Activated naive CD4-positive, alpha-beta T cell treated with anti-CD3 and anti-CD28 coated beads, Interleukin-2, amount 50 U/mL, for 72 hours (primary cell): ENCODE data around the gene NDOR1. TPM values are rescaled to one million over a fixed set of nuclear protein-coding genes. Genes with fewer than 3 reads are reported as not detected.

Experiments
- ATAC-seq, 2 donors: fragments of 150-1000 bp; cut with Tn5 transposase; 2 replicates each; pipeline ENCODE4 v1.10.0; 2021; ENCODE audit warnings: mild to moderate bottlenecking in 2 of 2, moderate library complexity in 2 of 2
- DNase-seq, 2 donors: peaks; one replicate each; pipeline ENCODE4 v3.0.0; 2021 to 2022; ENCODE audit warnings: low spot score in 2 of 2
- H3K27ac Mint-ChIP-seq, 2 donors: one replicate each; pipeline ENCODE4 v1.8.0; 2022; ENCODE audit warnings: mild to moderate bottlenecking in 2 of 2, mixed read lengths in 2 of 2
- H3K36me3 Mint-ChIP-seq, 2 donors: one replicate each; pipeline ENCODE4 v1.8.0; 2022; ENCODE audit warnings: mixed read lengths in 2 of 2
- H3K9me3 Mint-ChIP-seq, 2 donors: one replicate each; pipeline ENCODE4 v1.8.0; 2022; ENCODE audit warnings: mixed read lengths in 2 of 2
- total RNA-seq, 2 donors: library from RNA; stranded (reverse); gene quantifications; one replicate each; pipeline ENCODE4 v1.2.3, GENCODE V29; 2022

The NDOR1 gene
- total RNA-seq, 2 donors from 2014 or later: 31.7 to 48.5 TPM

- no peak overlapping the region for H3K27ac Mint-ChIP-seq
- no peaks in the 10 kb centered on the region for H3K9me3 Mint-ChIP-seq
- no peaks in the 10 kb centered on the region for H3K36me3 Mint-ChIP-seq
- DNase-seq (no peak), ATAC-seq (no peak)
Observed at GRCh38 chr9:137220317-137221094, 15.0 kb downstream of the NDOR1 start.

- Mint-ChIP-seq H3K9me3 (no peaks in the 10 kb centered on the region), H3K27ac (no peak overlapping the region), H3K36me3 (no peaks in the 10 kb centered on the region)
- ATAC-seq: no peak
- no peak for DNase-seq
Observed at GRCh38 chr9:137221095-137221505, 15.6 kb downstream of the NDOR1 start.

- ATAC-seq (no peak), DNase-seq (no peak)
- Mint-ChIP-seq H3K36me3 (no peaks in the 10 kb centered on the region), H3K9me3 (no peaks in the 10 kb centered on the region), H3K27ac (no peak overlapping the region)
Observed at GRCh38 chr9:137221506-137222111, 16.1 kb downstream of the NDOR1 start.

DNA sequence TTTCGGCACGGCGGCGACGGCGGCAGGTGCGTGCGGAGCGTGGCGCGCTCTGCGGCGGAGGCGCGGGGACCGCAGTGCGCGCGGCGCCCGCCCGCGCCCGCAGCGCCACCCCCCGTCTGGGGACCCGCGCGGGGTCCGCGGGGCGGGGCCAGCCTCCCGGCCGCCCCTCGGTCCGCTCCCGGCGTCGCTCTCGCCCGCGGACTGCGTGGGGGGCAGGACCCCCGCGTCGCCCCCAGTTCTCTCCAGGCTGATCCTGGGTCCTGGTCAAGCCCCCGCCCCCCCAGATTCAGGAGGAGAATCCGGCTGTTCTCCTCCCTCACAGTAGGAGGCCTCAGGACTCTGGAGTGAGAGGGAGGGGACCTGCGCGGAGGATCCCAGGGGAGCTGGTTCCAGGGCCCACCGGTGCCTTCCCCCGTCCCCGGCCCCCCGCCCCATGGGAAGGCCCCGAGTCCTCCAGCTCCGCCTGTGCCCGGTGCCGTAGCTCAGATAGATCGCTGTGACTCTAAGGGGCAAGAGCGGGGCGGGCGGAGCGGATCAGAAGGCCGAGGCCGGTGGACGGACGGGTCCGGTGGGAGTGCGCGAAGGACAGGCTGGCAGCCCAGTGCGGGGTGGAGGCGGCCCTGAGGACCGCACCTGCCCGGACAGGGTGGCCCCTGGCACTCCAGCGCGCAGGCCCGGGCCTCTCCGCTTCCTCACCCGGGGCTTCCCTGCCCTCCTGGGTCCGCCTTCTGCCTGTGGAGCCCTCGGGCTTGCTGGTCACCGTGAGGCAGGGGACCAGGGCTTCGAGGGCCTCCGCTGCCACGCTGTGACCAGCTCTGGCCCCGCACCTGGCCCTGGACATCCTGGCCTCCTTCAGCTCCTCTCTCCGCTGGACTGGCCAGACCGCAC, 16.9 kb downstream of the NDOR1 start, which contains the start of gene RNF208:
RNF208 (minus strand) TSS at position 51 of the 888 bp plus-strand sequence. CDS start 1,028 bp downstream, outside the sequence.
- no peaks in the 10 kb centered on the region for H3K9me3 Mint-ChIP-seq
- H3K36me3 Mint-ChIP-seq: no peaks in the 10 kb centered on the region
- DNase-seq (no peak), ATAC-seq (peak in 1 of 2 donors; percentile 7)
- peak within 1 kb of the TSS; percentile 36 to 57 for H3K27ac Mint-ChIP-seq

DNA sequence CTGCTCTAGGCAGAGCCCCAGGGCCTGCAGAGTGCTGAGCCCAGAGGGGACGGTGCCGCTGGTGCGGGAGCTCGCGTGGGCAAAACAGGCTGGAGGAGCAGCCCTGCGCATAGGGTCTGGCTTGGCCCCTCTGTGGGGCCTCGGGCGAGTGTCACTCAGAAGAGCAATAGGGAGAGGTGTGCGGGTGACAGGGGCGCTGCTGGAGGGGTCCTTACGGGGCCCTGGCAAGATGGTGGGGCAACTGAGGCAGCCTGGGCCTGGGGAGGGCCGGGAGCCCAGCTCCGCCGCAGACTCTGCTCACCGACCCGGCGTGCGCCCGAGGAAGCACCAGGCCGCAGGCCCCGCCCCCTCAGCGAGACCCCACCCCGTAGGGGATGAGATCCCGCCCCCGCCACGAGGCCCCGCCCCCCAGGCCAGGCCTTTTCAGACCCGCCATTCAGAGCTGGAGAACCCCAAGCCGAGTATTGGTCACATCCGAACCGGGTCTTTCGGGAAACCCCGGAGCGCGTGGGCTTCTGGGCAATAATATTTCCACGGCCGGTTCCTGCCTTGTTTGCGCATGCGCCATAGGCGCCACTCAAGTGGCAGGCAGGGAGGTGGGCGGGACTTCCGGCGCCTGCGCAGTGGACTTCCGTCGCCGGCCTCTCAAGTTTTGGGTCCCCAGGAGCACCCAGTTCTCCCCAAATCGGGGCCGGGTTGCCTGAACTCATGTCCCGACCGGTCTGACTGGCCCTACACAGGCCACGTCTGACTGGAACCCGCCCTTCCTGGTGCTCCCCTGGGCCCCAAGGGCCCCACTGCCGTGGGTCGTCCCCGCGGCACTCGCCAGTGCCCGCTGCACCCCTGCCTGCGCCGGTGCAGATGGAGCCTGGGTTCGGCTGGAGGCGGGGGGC, 17.8 kb downstream of the NDOR1 start:
- Mint-ChIP-seq H3K9me3 (no peaks in the 10 kb centered on the region), H3K27ac (peak overlapping the region; percentile 36 to 57)
- peak; percentile 84 to 89 for ATAC-seq

GRCh38 chr9:137224830-137225694, 19.6 kb downstream of the NDOR1 start, which contains the start of gene CYSRT1:
TSS of gene CYSRT1 (plus strand) at chr9:137225174. CDS start at chr9:137225622, 448 bp downstream.
- peak within 1 kb of the TSS; percentile 55 to 57 for H3K27ac Mint-ChIP-seq
- no peaks in the 10 kb centered on the region for H3K9me3 Mint-ChIP-seq
- no peaks in the 10 kb centered on the region for H3K36me3 Mint-ChIP-seq
- ATAC-seq (no peak), DNase-seq (no peak)

More for the DNA sequence above, 17.8 kb downstream of the NDOR1 start:
- no peaks in the 10 kb centered on the region for H3K36me3 Mint-ChIP-seq
- peak; percentile 98 for DNase-seq

- Mint-ChIP-seq H3K27ac (no peak overlapping the region), H3K36me3 (no peaks in the 10 kb centered on the region), H3K9me3 (no peaks in the 10 kb centered on the region)
- ATAC-seq (no peak), DNase-seq (no peak)
Observed at GRCh38 chr9:137225699-137226331, 20.3 kb downstream of the NDOR1 start.

- ATAC-seq (no peak), DNase-seq (no peak)
- H3K9me3 Mint-ChIP-seq: no peaks in the 10 kb centered on the region
- no peaks in the 10 kb centered on the region for H3K36me3 Mint-ChIP-seq
- no peak overlapping the region for H3K27ac Mint-ChIP-seq
Observed at GRCh38 chr9:137226338-137227053, 21.0 kb downstream of the NDOR1 start.

DNA sequence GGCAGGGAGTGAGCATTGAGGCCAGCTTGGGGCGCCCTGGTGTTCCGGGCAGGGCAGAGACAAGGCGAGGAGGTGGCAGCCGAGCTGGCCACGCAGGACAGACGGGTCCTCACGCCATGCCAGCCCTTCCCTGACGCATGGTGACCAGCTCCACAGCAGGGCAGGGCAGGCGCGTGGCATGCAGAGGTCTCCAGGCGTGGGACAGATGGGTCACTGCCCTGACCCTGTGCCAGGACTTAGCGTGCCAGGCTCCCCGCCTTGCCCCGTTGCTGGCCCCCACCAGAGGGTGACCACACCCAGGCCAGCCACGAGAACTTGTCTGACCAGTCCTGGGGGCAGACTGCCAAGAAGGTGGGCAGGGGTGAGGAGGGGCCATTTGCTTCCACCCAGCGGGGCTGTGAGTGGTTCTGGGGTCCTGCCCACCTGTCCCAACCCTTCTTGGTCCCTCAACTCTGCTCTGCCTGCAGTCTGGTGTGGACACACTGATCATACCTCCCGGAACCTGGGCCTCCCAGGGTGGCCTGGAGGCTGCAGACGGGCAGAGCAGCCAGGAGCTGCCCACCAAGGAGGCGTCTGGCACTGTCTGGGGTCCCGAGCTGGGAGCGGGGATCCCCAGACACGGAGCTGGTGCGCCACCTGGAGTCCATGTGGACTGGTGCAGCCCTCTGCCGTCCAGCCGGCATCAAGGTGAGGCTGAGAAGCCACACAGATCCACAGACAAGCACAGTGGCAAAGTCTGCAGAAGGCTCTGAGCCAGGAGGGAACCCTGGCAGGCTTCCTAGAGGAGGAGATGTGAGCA, 21.8 kb downstream of the NDOR1 start, which contains the start of gene RNF224:
RNF224 (plus strand) TSS at position 449 of the 799 bp plus-strand sequence. CDS start 834 bp downstream, outside the sequence.
- H3K9me3 Mint-ChIP-seq: no peaks in the 10 kb centered on the region
- H3K27ac Mint-ChIP-seq: peak within 1 kb of the TSS in 1 of 2 donors; percentile 16
- ATAC-seq (peak; percentile 41 to 55), DNase-seq (peak; percentile 77 to 86)
- H3K36me3 Mint-ChIP-seq: no peaks in the 10 kb centered on the region

DNA sequence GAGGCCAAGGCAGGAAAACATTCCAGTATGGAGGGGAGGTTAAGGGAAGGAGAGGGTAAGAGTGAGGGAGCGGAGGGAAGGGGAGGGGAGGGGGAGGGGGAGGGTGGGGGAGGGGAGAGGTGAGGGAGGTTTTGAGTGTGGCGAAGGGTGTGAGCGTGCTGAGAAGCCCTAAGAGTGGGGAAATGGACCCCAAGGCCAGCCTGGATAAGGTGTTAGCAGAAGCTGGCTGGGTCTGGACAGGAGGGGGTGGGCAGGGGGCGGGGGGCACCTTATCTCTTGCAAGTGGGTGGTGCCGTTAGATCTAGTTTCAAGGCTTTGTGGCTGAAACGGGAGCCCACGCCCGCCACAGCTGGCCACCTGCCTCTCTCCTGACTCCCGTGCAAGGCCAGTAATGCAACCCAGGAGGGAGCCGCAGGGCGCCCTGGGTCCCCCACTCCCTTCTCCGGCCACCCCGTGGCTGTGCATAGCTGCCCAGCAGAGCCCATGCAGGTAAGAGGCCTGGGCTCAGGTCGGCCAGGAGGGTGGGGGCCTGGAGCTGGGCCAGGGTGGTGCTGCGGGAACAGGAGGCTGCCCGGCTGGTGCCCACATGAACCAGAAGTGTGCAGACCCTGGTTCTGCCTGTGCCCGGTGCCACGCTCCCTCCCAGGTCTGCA, 22.5 kb downstream of the NDOR1 start:
- Mint-ChIP-seq H3K27ac (peak overlapping the region in 1 of 2 donors; percentile 16), H3K36me3 (no peaks in the 10 kb centered on the region), H3K9me3 (no peaks in the 10 kb centered on the region)
- DNase-seq (no peak), ATAC-seq (no peak)

GRCh38 chr9:137228506-137228967, 23.0 kb downstream of the NDOR1 start:
- H3K9me3 Mint-ChIP-seq: no peaks in the 10 kb centered on the region
- H3K36me3 Mint-ChIP-seq: no peaks in the 10 kb centered on the region
- DNase-seq: no peak
- ATAC-seq: no peak
- H3K27ac Mint-ChIP-seq: no peak overlapping the region

- Mint-ChIP-seq H3K27ac (no peak overlapping the region), H3K9me3 (no peaks in the 10 kb centered on the region), H3K36me3 (no peaks in the 10 kb centered on the region)
- ATAC-seq (no peak), DNase-seq (no peak)
Observed at GRCh38 chr9:137228968-137229896, 23.7 kb downstream of the NDOR1 start.
